ENCODE data around the gene ARL14EPL.

Gene ARL14EPL

GRCh38 chr5:116032094-116032517 lies at the start of gene ARL14EPL:
Gene ARL14EPL (plus strand): TSS chr5:116032472. CDS start chr5:116051466, 18,994 bp downstream.
- DNase-seq (ENCODE audit: low read depth in 2 of 2): no peak

- DNase-seq (ENCODE audit: low read depth in 2 of 2): no peak
These were observed 48.8 kb upstream of the ARL14EPL start for GRCh38 chr5:115983519-115983918.

GRCh38 chr5:115985802-115986757 lies 46.2 kb upstream of the ARL14EPL start:
- DNase-seq (ENCODE audit: low read depth in 2 of 2): no peak

GRCh38 chr5:115988002-115988401 lies 44.3 kb upstream of the ARL14EPL start:
- no peak for DNase-seq (ENCODE audit: low read depth in 2 of 2)

GRCh38 chr5:115992848-115993350 lies 39.4 kb upstream of the ARL14EPL start:
- DNase-seq (ENCODE audit: low read depth in 2 of 2): no peak

- no peak for DNase-seq (ENCODE audit: low read depth in 2 of 2)
These were observed 36.9 kb upstream of the ARL14EPL start for GRCh38 chr5:115995351-115995750.

GRCh38 chr5:116002116-116002906 lies 30.0 kb upstream of the ARL14EPL start:
- DNase-seq (ENCODE audit: low read depth in 2 of 2): no peak

- no peak for DNase-seq (ENCODE audit: low read depth in 2 of 2)
These were observed 28.0 kb upstream of the ARL14EPL start for GRCh38 chr5:116004248-116004647.

- no peak for DNase-seq (ENCODE audit: low read depth in 2 of 2)
These were observed 22.5 kb upstream of the ARL14EPL start for GRCh38 chr5:116009806-116010205.

GRCh38 chr5:116011046-116011445 lies 21.2 kb upstream of the ARL14EPL start:
- DNase-seq (ENCODE audit: low read depth in 2 of 2): no peak

GRCh38 chr5:116013207-116013785 lies 19.0 kb upstream of the ARL14EPL start:
- no peak for DNase-seq (ENCODE audit: low read depth in 2 of 2)

GRCh38 chr5:116013936-116014335 lies 18.3 kb upstream of the ARL14EPL start:
- DNase-seq (ENCODE audit: low read depth in 2 of 2): no peak

- no peak for DNase-seq (ENCODE audit: low read depth in 2 of 2)
These were observed 8.7 kb upstream of the ARL14EPL start for GRCh38 chr5:116023619-116024018.

- no peak for DNase-seq (ENCODE audit: low read depth in 2 of 2)
These were observed 6.4 kb upstream of the ARL14EPL start for GRCh38 chr5:116025866-116026265.

- no peak for DNase-seq (ENCODE audit: low read depth in 2 of 2)
These were observed 719 bp downstream of the ARL14EPL start for GRCh38 chr5:116032991-116033390.

GRCh38 chr5:116035123-116035522 lies 2.9 kb downstream of the ARL14EPL start:
- no peak for DNase-seq (ENCODE audit: low read depth in 2 of 2)

- DNase-seq (ENCODE audit: low read depth in 2 of 2): no peak
These were observed 5.1 kb downstream of the ARL14EPL start for GRCh38 chr5:116037236-116037822.

GRCh38 chr5:116038817-116039216 lies 6.5 kb downstream of the ARL14EPL start:
- no peak for DNase-seq (ENCODE audit: low read depth in 2 of 2)

GRCh38 chr5:116042375-116042774 lies 10.1 kb downstream of the ARL14EPL start:
- DNase-seq (ENCODE audit: low read depth in 2 of 2): no peak

- no peak for DNase-seq (ENCODE audit: low read depth in 2 of 2)
These were observed 11.8 kb downstream of the ARL14EPL start for GRCh38 chr5:116044073-116044472.

- DNase-seq (ENCODE audit: low read depth in 2 of 2): no peak
These were observed 13.5 kb downstream of the ARL14EPL start for GRCh38 chr5:116045821-116046220.

GRCh38 chr5:116046261-116046660 lies 14.0 kb downstream of the ARL14EPL start:
- no peak for DNase-seq (ENCODE audit: low read depth in 2 of 2)
